Progenitor cell of endocrine pancreas (in vitro differentiated cells): ENCODE results near the gene GOLPH3. TPM values are rescaled to one million over a fixed set of nuclear protein-coding genes. Genes with fewer than 3 reads are reported as not detected.

ENCODE experiments used
- DNase-seq: peaks from one replicate; pipeline ENCODE4 v3.0.0; 2021; ENCODE audit warnings: low spot score; ENCODE audit not compliant: unreplicated experiment
- H3K27ac Mint-ChIP-seq: 2 replicates; pipeline ENCODE4 v1.8.0; 2021; ENCODE audit warnings: mild to moderate bottlenecking, moderate library complexity, mixed read lengths
- H3K27me3 Mint-ChIP-seq: 2 replicates; pipeline ENCODE4 v1.8.0; 2021; ENCODE audit warnings: mixed read lengths
- H3K36me3 Mint-ChIP-seq: 2 replicates; pipeline ENCODE4 v1.8.0; 2022; ENCODE audit warnings: mixed read lengths; ENCODE audit not compliant: insufficient read depth
- H3K4me1 Mint-ChIP-seq: 2 replicates; pipeline ENCODE4 v1.8.0; 2021; ENCODE audit warnings: low read depth, mixed read lengths
- H3K4me3 Mint-ChIP-seq: 2 replicates; pipeline ENCODE4 v1.8.0; 2021; ENCODE audit warnings: low read depth, mild to moderate bottlenecking, moderate library complexity, mixed read lengths
- H3K9me3 Mint-ChIP-seq: 2 replicates; pipeline ENCODE4 v1.8.0; 2021; ENCODE audit warnings: low read depth, mixed read lengths
- CTCF ChIP-seq: fragments of 200-600 bp; sonication (generic); IDR thresholded peaks from one replicate; pipeline ENCODE4 v1.5.0; 2021; ENCODE audit warnings: antibody characterized with exemption, mild to moderate bottlenecking; ENCODE audit not compliant: unreplicated experiment
- total RNA-seq: library from RNA; stranded (reverse); gene quantifications from 2 replicates; pipeline ENCODE4 v1.2.1, GENCODE V29; 2021

GOLPH3 gene
- total RNA-seq, 1 donor from 2014 or later: 80.8 TPM

DNA sequence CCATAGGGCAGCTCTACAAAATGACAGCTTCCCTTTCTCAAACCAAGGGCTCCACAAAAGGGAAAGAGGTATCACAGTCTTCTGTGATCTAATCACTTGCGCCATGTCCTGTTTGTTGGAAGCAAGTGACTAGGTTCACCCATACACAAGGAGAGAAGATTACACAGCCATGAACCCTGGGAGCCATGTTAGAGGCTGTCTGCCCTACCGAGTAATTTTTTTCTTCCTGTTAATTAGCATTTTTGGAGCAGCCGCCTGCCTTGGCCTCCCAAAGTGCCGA, 33.2 kb upstream of the GOLPH3 start:
- DNase-seq: no peak
- Mint-ChIP-seq H3K9me3 (no peaks in the 10 kb centered on the region), H3K4me1 (peaks cover 1% of the 10 kb centered on the region), H3K36me3 (no peaks in the 10 kb centered on the region), H3K27me3 (no peaks in the 10 kb centered on the region), H3K27ac (no peak overlapping the region), H3K4me3 (no peak overlapping the region)
- no peak for TF ChIP-seq CTCF

DNA sequence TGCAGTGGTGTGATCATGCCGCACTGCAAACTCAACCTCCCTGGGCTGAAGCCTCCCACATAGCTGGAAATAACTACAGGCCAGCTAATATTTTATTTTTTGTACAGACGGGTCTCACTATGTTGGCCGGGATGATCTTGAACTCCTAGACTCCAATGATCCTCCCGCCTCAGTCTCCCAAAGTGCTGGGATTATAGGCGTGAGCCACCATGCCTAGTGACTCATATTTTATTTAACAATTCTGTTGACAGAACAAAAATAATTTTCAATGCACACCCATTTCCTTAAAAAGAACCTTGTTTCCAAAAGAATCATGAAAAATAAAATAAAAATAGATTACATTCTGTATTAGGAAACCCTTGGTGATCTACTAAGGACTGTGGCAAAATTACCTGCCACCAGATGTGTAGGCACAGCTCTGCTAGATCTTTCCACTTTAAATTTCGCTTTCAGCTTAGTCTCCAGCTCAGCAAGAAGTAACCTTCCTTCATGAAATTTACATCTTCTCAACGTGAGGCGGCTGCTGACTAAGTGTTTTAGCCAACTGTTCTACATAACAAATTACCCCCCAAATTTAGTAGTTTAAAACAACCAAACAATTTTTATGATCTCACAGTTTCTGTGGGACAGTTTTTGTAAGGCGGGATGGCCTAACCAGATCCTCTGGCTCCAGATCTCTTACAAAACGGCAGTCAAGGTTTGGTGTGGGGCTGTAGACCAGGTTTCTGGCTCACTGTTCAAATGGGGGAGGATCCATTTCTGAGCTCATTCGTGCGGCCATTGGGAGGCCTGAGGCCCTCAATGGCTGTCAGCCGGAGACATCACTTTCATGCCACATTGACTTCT, 32.6 kb upstream of the GOLPH3 start:
- H3K27ac Mint-ChIP-seq: no peak overlapping the region
- no peak for DNase-seq
- no peaks in the 10 kb centered on the region for H3K36me3 Mint-ChIP-seq
- H3K4me3 Mint-ChIP-seq: no peak overlapping the region
- peaks cover 1% of the 10 kb centered on the region for H3K4me1 Mint-ChIP-seq
- H3K27me3 Mint-ChIP-seq: no peaks in the 10 kb centered on the region
- no peak for TF ChIP-seq CTCF
- no peaks in the 10 kb centered on the region for H3K9me3 Mint-ChIP-seq

DNA sequence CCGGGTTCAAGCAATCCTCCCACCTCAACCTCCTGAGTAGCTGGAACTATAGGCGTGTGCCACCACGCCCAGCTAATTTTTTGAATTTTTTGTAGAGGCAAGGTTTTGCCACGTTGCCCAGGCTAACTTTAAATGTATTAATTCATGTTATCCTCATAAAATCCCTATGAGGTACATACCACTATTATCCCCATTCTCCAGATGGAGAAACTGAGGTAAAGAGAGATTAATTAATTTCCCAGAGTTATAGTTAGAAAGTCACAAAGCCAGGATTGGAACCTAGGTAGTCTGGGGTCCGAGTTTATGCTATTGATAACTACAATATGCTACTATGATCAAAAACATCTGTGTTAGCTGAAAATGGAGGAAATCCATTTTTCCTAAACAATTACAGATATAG, 31.9 kb upstream of the GOLPH3 start:
- H3K9me3 Mint-ChIP-seq: no peaks in the 10 kb centered on the region
- no peak for DNase-seq
- TF ChIP-seq CTCF: no peak

GRCh38 chr5:32202394-32202793, 28.3 kb upstream of the GOLPH3 start:
- no peak for DNase-seq
- no peak for TF ChIP-seq CTCF
- H3K27ac Mint-ChIP-seq: no peak overlapping the region
- no peaks in the 10 kb centered on the region for H3K27me3 Mint-ChIP-seq
- H3K4me3 Mint-ChIP-seq: no peak overlapping the region
- H3K4me1 Mint-ChIP-seq: peaks cover 1% of the 10 kb centered on the region
- no peaks in the 10 kb centered on the region for H3K9me3 Mint-ChIP-seq
- H3K36me3 Mint-ChIP-seq: no peaks in the 10 kb centered on the region

More for the DNA sequence above, 31.9 kb upstream of the GOLPH3 start:
- H3K27ac Mint-ChIP-seq: no peak overlapping the region
- no peaks in the 10 kb centered on the region for H3K36me3 Mint-ChIP-seq
- H3K27me3 Mint-ChIP-seq: no peaks in the 10 kb centered on the region
- peaks cover under 1% of the 10 kb centered on the region for H3K4me1 Mint-ChIP-seq
- no peak overlapping the region for H3K4me3 Mint-ChIP-seq

DNA sequence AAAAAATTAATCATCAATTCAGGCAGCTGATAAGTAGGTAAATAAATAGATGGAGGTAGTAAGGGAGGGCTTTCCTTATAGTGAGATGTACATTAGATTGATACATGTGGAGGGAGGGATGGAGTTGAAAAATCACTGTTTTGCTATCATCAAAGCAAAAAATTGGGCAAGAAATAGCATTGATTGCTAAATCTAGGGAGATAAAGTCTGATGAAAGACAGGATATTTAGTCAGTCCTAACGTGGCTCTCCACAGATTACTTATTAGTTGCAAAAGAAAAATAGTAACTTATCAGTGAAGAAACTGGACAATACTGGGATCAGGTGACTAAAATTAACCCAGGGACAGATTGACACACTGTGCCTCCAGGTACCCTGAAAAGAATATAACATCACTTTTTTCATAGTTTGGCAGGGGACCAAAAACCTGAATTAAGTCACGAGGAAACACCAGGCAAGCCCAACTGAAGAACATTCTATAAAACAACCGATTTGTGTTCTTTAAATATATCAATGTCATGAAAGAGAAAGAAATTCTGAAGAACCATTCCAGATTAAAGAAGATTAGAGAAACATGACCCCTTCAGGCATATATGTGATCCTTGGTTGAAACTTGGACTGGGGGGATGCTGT, 27.1 kb upstream of the GOLPH3 start:
- H3K36me3 Mint-ChIP-seq: no peaks in the 10 kb centered on the region

More for the DNA sequence above, 27.1 kb upstream of the GOLPH3 start:
- Mint-ChIP-seq H3K4me1 (peaks cover 1% of the 10 kb centered on the region), H3K4me3 (no peak overlapping the region), H3K9me3 (no peaks in the 10 kb centered on the region), H3K27ac (no peak overlapping the region), H3K27me3 (no peaks in the 10 kb centered on the region)
- TF ChIP-seq CTCF: no peak
- no peak for DNase-seq
